Spleen (tissue), 7 donors: ENCODE measurements around the gene TMEM131L.

ENCODE experiments used
- POLR2A ChIP-seq, 3 donors: fragments of 450-650 bp; IDR thresholded peaks; one replicate each; pipeline ENCODE4 v1.5.1; 2017; ENCODE audit warnings: antibody characterized with exemption in 3 of 3, mild to moderate bottlenecking in 1 of 3
- POLR2AphosphoS5 ChIP-seq, 3 donors: sonication (generic); formaldehyde crosslinking; IDR thresholded peaks; one replicate each; pipeline ENCODE4 v1.5.1; 2017; ENCODE audit warnings: antibody characterized with exemption in 3 of 3
- TF ChIP-seq, protein P1 (sequence below), 11 experiments: fragments of 200-600 bp in 7 of 11; fragments of 450-650 bp in 4 of 11; sonication (generic) in 4 of 11; IDR thresholded peaks in 8 of 11; conservative IDR thresholded peaks in 3 of 11; 1 replicate in 7 of 11; 2 replicates in 4 of 11; pipeline versions ENCODE4 v1.4.0 to v1.8.0; 2016 to 2021; ENCODE audit warnings: antibody characterized with exemption in 11 of 11, inconsistent platforms in 4 of 11, mild to moderate bottlenecking in 1 of 11
- donor health status: DM: no; HTN: no; CAD: no; lungs with moderate emphysema.
- donor health status: DM: no; HTN: no; CAD: no.
- donor health status: DM: no; HTN: no; CAD: no.

DNA sequence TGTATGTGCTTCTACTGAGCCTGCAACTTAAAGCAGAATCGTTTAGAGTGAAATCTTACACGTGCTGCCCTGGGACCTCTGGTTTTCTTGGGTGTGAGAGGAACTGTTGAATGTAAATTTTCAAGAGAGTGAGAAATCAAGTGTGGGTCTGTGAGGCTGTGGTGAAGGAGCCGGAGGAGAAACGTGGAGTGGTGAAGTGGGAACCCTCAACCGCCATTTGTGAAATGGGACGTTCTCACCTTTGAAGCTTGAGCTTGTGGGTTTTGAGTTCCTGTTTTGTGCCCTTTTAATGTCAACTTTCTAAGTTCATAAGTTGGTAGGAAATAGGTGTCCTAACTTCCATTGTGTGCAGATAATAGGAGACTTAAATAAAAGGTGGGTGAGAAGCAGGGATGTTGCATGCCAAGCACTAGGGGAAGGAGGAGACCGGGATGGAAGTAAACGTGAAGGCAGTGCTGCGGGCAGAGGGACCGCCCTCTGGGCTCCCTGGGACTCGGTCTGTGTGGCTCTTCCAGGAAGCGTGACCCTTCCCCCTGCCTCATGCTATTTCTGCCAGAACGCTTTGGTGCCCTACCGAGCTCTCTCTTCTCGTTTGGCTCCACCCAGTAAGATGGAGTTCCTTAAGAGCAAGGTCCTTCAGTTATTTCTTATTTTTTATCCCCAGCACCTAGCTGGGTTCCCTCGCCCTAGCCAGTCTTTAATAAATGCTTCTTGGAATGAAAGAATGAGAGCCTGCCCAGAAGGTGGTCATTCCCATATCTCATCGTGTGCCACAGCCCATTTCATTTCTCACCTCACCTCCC lies 56.0 kb downstream of the TMEM131L start:
- TF ChIP-seq, protein P1, sequence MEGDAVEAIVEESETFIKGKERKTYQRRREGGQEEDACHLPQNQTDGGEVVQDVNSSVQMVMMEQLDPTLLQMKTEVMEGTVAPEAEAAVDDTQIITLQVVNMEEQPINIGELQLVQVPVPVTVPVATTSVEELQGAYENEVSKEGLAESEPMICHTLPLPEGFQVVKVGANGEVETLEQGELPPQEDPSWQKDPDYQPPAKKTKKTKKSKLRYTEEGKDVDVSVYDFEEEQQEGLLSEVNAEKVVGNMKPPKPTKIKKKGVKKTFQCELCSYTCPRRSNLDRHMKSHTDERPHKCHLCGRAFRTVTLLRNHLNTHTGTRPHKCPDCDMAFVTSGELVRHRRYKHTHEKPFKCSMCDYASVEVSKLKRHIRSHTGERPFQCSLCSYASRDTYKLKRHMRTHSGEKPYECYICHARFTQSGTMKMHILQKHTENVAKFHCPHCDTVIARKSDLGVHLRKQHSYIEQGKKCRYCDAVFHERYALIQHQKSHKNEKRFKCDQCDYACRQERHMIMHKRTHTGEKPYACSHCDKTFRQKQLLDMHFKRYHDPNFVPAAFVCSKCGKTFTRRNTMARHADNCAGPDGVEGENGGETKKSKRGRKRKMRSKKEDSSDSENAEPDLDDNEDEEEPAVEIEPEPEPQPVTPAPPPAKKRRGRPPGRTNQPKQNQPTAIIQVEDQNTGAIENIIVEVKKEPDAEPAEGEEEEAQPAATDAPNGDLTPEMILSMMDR (IDR thresholded peaks at IDR 0.05 in 8 of 11, conservative IDR thresholded peaks at IDR 0.05 in 3 of 11), result no peak
- no peak for TF ChIP-seq POLR2A (IDR thresholded peaks at IDR 0.05)
- TF ChIP-seq POLR2AphosphoS5 (IDR thresholded peaks at IDR 0.05), result peak; percentile 37 to 52 (median 38)
